ENCODE data around the gene GPR132. TPM values are rescaled to one million over a fixed set of nuclear protein-coding genes. Genes with fewer than 3 reads are reported as not detected.
A peak's percentile ranks its signal among the peaks of the same experiment; 100 is the strongest.

Gene GPR132
- total and polyA plus RNA-seq, 8 donors, result 0.14 to 2.3 (median 0.55) TPM

DNA sequence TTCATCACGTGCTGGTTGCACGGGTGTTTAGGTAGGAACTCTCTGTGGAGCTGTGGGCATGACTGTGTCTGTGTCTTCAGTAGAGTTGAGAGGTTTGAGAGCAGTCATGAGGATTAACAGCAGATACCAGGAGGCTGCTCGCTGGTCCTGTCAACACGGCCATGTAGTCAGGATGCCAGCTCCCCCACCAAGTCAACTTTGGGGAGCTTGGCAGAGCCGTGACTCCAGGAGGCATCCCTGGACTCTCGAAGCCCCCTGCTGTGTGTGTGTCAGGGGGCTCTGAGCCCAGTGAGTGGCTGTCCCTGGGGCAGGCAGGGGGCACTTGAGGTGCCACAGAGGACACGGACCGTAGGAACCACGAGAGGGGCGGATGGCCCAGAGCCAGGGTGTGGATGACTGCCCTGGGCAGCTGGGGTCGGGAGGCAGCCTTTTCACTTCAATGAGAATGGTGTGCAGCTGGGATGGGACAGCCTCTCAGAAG lies 7.2 kb upstream of the GPR132 start:
- 55 to 56% methylated on average over 11 of the region's 11 CpGs for WGBS, 2 donors
- H3K4me3 ChIP-seq, result no peak overlapping the region
- H3K36me3 ChIP-seq, result no peaks in the 10 kb centered on the region
- DNase-seq, result no peak
- intact Hi-C loops (cut with DNase I), result no loop called here
- H3K9me3 ChIP-seq, result no peaks in the 10 kb centered on the region
- ATAC-seq, result no peak
- H3K27me3 ChIP-seq, result no peaks in the 10 kb centered on the region
- no peaks in the 10 kb centered on the region for H3K4me1 ChIP-seq
- H3K27ac ChIP-seq, result no peak overlapping the region
- TF ChIP-seq, protein P1, sequence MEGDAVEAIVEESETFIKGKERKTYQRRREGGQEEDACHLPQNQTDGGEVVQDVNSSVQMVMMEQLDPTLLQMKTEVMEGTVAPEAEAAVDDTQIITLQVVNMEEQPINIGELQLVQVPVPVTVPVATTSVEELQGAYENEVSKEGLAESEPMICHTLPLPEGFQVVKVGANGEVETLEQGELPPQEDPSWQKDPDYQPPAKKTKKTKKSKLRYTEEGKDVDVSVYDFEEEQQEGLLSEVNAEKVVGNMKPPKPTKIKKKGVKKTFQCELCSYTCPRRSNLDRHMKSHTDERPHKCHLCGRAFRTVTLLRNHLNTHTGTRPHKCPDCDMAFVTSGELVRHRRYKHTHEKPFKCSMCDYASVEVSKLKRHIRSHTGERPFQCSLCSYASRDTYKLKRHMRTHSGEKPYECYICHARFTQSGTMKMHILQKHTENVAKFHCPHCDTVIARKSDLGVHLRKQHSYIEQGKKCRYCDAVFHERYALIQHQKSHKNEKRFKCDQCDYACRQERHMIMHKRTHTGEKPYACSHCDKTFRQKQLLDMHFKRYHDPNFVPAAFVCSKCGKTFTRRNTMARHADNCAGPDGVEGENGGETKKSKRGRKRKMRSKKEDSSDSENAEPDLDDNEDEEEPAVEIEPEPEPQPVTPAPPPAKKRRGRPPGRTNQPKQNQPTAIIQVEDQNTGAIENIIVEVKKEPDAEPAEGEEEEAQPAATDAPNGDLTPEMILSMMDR (IDR thresholded peaks at IDR 0.05), result no peak
- no peak for FAIRE-seq

DNA sequence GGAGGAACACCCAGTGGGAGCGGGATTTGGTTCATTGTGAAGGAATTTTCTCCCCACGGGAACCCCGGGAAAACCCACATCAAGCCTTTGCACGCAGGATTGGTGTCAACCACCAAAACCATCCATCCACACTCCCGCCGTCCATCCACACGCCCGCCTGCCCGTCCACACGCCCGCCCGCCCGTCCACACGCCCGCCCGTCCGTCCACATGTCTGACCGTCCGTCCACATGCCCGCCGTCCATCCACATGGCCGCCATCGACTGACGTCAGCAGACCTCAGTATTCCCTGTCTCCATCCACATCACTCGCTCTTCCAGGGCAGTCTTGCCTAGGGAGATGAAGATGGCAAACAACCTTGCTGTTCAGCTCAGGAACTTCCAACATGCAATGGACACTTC lies 6.7 kb upstream of the GPR132 start:
- TF ChIP-seq, protein P1 (IDR thresholded peaks at IDR 0.05), result no peak
- H3K27ac ChIP-seq, result no peak overlapping the region
- no peaks in the 10 kb centered on the region for H3K27me3 ChIP-seq
- intact Hi-C loops (cut with DNase I), result no loop called here
- FAIRE-seq, result no peak
- no peaks in the 10 kb centered on the region for H3K4me1 ChIP-seq
- H3K4me3 ChIP-seq, result no peak overlapping the region
- no peaks in the 10 kb centered on the region for H3K36me3 ChIP-seq
- no peaks in the 10 kb centered on the region for H3K9me3 ChIP-seq
- no peak for ATAC-seq
- DNase-seq, result peak in 1 of 6 donors; percentile 13
- WGBS, 2 donors, result 79 to 85% methylated on average over 20 to 25 of the region's 25 CpGs

- no peaks in the 10 kb centered on the region for H3K9me3 ChIP-seq
- H3K4me1 ChIP-seq, result no peaks in the 10 kb centered on the region
- TF ChIP-seq, protein P1 (IDR thresholded peaks at IDR 0.05), result no peak
- no peaks in the 10 kb centered on the region for H3K27me3 ChIP-seq
- no peak overlapping the region for H3K27ac ChIP-seq
- FAIRE-seq, result no peak
- intact Hi-C loops (cut with DNase I), result no loop called here
- H3K4me3 ChIP-seq, result no peak overlapping the region
- 75 to 85% methylated on average over 15 of the region's 15 CpGs for WGBS, 2 donors
- no peaks in the 10 kb centered on the region for H3K36me3 ChIP-seq
- no peak for DNase-seq
- ATAC-seq, result no peak
These were observed 6.1 kb upstream of the GPR132 start for GRCh38 chr14:105071326-105071725.

DNA sequence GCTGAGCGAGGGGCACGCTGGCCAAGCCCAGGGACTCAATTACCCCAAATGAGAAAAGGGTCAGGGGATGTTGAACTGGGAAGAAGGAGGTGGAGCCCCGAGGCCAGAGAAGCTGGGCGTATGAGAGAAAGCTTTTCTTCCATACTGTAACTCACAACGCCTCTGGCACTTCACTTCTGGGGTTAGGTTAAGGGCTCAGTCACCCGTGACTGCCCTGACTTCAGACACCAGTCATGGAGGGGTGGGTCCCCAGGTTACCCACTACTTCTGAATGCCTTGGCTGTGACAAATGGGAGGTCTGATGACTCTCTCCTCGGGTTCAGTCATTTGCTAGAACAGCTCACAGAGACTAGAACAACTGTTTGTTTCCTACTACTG lies 5.5 kb upstream of the GPR132 start:
- H3K27me3 ChIP-seq, result no peaks in the 10 kb centered on the region
- H3K36me3 ChIP-seq, result no peaks in the 10 kb centered on the region
- DNase-seq (no peak), FAIRE-seq (no peak), ATAC-seq (no peak)
- intact Hi-C loops (cut with DNase I), result no loop called here
- TF ChIP-seq, protein P1 (IDR thresholded peaks at IDR 0.05), result no peak
- H3K27ac ChIP-seq, result no peak overlapping the region
- H3K4me3 ChIP-seq, result no peak overlapping the region
- 54 to 66% methylated on average over 7 of the region's 7 CpGs for WGBS, 2 donors
- no peaks in the 10 kb centered on the region for H3K4me1 ChIP-seq
- no peaks in the 10 kb centered on the region for H3K9me3 ChIP-seq

DNA sequence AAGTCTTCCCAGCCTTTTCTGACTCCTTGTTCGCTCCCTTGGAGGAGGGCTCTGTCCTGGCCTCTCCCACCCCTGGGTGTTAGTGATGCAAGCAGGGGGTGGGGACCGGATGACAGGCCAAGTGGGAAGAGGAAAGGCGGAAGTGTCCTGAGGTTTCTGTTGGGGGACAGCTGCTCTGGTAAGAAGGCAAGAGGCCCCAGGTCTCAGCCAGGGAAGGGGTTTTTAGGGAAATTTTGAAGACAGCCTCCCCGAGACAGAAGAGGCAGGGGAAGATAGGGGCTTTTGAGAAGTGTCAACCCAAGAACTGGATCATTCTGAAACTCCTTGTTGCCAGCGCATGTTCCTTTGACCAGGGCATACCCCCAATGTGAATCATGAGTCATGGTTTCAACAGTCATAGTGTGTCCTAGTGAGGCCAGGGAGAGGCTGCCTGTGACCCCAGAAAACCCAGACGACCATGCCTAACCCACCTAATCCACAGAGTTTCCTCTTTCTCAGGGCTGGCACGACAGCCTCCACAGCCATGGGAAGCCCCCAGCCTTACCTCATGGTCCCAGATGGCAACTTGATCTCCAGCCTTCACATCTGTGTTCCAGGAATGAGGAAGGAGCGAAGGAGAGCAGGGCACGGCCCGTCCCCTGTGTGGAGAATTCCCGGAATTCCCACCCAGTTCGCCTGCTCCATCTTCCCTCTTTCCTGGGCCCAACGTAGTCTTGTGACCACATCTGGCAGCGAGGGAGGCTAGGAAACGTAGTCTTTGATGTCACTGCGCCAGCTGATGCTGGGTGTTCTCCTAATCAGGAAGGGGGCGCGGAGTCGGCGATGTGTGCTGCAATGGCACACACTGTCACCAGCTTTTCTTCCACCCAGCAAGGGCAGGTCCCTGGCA lies 4.9 kb upstream of the GPR132 start:
- H3K36me3 ChIP-seq, result no peaks in the 10 kb centered on the region
- no peak for DNase-seq
- H3K4me3 ChIP-seq, result no peak overlapping the region
- H3K4me1 ChIP-seq, result no peaks in the 10 kb centered on the region
- intact Hi-C loops (cut with DNase I), result no loop called here
- H3K27ac ChIP-seq, result peak overlapping the region in 1 of 4 donors; percentile 4
- 56 to 74% methylated on average over 20 of the region's 20 CpGs for WGBS, 2 donors
- TF ChIP-seq, protein P1 (IDR thresholded peaks at IDR 0.05), result no peak
- no peaks in the 10 kb centered on the region for H3K27me3 ChIP-seq
- no peak for FAIRE-seq
- ATAC-seq, result peak in 2 of 4 donors; percentile 25 to 53
- H3K9me3 ChIP-seq, result no peaks in the 10 kb centered on the region

Data from pancreas (tissue), 10 donors.